HepG2 (cell line): ENCODE results near the gene MADCAM1. TPM values are rescaled to one million over a fixed set of nuclear protein-coding genes. Genes with fewer than 3 reads are reported as not detected.

Experiments
- ATRX ChIP-seq: sonication (generic); formaldehyde crosslinking; IDR thresholded peaks from 2 replicates; pipeline ENCODE4 v1.4.0; 2020; ENCODE audit warnings: missing genetic modification reagents, borderline replicate concordance
- CHCHD3 ChIP-seq: sonication (generic); formaldehyde crosslinking; IDR thresholded peaks from 2 replicates; pipeline ENCODE4 v1.8.0; 2022; ENCODE audit warnings: mild to moderate bottlenecking, missing genetic modification reagents, moderate library complexity
- FOXP1 ChIP-seq, 2 experiments: fragments of 450-650 bp in 1 of 2; IDR thresholded peaks; 2 replicates each; pipeline ENCODE4 v1.6.1; 2017 to 2018; ENCODE audit warnings: antibody characterized with exemption in 1 of 2
- MED1 ChIP-seq: sonication (generic); formaldehyde crosslinking; IDR thresholded peaks from 2 replicates; pipeline ENCODE4 v1.4.0; 2020; ENCODE audit warnings: missing genetic modification reagents
- SAP130 ChIP-seq: IDR thresholded peaks from 2 replicates; pipeline ENCODE4 v1.6.1; 2016; ENCODE audit warnings: low read depth
- TEAD3 ChIP-seq: optimal IDR thresholded peaks from 2 replicates; pipeline ENCODE3; 2016; ENCODE audit warnings: borderline replicate concordance
- ZNF225 ChIP-seq: sonication (generic); formaldehyde crosslinking; IDR thresholded peaks from 2 replicates; pipeline ENCODE4 v1.4.0; 2020; ENCODE audit warnings: mild to moderate bottlenecking, missing genetic modification reagents
- ZNF83 ChIP-seq: sonication (generic); formaldehyde crosslinking; IDR thresholded peaks from 2 replicates; pipeline ENCODE4 v1.4.0; 2020; ENCODE audit warnings: missing genetic modification reagents, mild to moderate bottlenecking, borderline replicate concordance
- polyA plus RNA-seq, 8 experiments: library from polyadenylated mRNA; depleted of rRNA in 3 of 8; stranded (reverse) in 7 of 8; unstranded in 1 of 8; fragments of >200 nt; fragmentation: Illumina TruSeq in 4 of 8; extraction: Trizol in 4 of 8; gene quantifications; 2 replicates each; pipeline versions ENCODE4 v1.2.1 to v1.2.3, GENCODE V29; 2011 to 2016; ENCODE audit warnings: low read depth in 4 of 8, missing spikeins in 1 of 8, mixed read lengths in 1 of 8; ENCODE audit not compliant: insufficient read depth in 1 of 8
- total RNA-seq, 5 experiments: library from RNA; depleted of rRNA; stranded (reverse); fragments of >200 nt; fragmentation: Illumina TruSeq; extraction: Trizol; gene quantifications; 2 replicates each; pipeline ENCODE4 v1.2.3, GENCODE V29; 2016; ENCODE audit warnings: low read depth in 1 of 5
- TF ChIP-seq, protein P1 (sequence below): IDR thresholded peaks from 2 replicates; pipeline ENCODE4 v1.6.1; 2016; ENCODE audit warnings: low read depth, control low read depth
- TF ChIP-seq, protein P2 (sequence below): sonication (generic); formaldehyde crosslinking; IDR thresholded peaks from 2 replicates; pipeline ENCODE4 v1.5.1; 2020; ENCODE audit warnings: missing genetic modification reagents, mild to moderate bottlenecking, borderline replicate concordance
- TF ChIP-seq, protein P3 (sequence below): sonication (generic); formaldehyde crosslinking; IDR thresholded peaks from 2 replicates; pipeline ENCODE4 v1.8.0; 2022; ENCODE audit warnings: missing genetic modification reagents, mild to moderate bottlenecking, moderate library complexity, borderline replicate concordance
- TF ChIP-seq, protein P4 (sequence below): sonication (generic); formaldehyde crosslinking; IDR thresholded peaks from 2 replicates; pipeline ENCODE4 v1.5.0; 2020; ENCODE audit warnings: mild to moderate bottlenecking, missing genetic modification reagents, borderline replicate concordance
- TF ChIP-seq, protein P5 (sequence below): sonication (generic); formaldehyde crosslinking; IDR thresholded peaks from 2 replicates; pipeline ENCODE4 v1.4.0; 2020; ENCODE audit warnings: mild to moderate bottlenecking, low read depth, missing genetic modification reagents

Gene MADCAM1
- total and polyA plus RNA-seq, 2 of the 13 experiments (the other 11 are each of a cell fraction or from before 2014, with no cell fraction given), result 0.29 to 0.33 TPM

DNA sequence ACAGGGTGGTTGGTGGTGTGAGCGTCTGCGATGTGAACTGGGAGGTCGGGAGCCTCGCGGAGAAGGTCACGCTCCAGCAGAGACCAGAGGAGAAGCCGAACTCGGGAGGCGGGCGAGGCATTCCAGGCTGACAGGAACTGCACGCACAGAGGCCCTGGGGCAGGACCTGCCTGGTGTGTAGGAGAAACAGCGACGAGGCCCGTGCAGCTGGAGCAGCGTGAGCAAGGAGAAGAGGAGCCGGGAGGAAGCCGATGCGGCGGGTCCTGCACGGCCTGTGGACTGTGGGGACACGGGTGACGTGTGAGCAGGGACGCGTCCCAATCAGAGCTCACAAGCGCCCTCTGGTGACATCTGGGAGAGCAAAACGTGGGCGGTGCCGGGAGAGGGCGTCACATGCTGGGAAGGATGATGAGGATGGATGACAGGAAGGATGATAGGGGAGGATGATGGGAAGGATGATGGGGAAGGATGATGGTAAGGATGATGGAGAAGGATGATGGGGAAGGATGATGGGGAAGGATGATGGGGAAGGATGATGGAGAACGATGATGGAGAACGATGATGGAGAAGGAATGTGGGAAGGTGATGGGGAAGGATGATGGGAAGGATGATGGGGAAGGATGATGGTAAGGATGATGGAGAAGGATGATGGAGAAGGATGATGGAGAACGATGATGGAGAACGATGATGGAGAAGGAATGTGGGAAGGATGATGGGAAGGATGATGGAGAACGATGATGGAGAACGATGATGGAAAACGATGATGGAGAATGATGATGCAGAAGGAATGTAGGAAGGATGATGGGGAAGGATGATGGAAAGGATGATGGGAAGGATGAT, 16.1 kb upstream of the MADCAM1 start (continued):
- TF ChIP-seq, protein P1, sequence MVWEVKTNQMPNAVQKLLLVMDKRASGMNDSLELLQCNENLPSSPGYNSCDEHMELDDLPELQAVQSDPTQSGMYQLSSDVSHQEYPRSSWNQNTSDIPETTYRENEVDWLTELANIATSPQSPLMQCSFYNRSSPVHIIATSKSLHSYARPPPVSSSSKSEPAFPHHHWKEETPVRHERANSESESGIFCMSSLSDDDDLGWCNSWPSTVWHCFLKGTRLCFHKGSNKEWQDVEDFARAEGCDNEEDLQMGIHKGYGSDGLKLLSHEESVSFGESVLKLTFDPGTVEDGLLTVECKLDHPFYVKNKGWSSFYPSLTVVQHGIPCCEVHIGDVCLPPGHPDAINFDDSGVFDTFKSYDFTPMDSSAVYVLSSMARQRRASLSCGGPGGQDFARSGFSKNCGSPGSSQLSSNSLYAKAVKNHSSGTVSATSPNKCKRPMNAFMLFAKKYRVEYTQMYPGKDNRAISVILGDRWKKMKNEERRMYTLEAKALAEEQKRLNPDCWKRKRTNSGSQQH (CRISPR knock-in tag), result no peak
- TF ChIP-seq FOXP1 (IDR thresholded peaks at IDR 0.05) (peak; percentile 29; the same call in 1 of the 2 replicates), FOXP1 (CRISPR knock-in tag; IDR thresholded peaks at IDR 0.05) (no peak), MED1 (0 out of 2 replicates have a peak, but pooled peaks have one; percentile 21), ZNF83 (CRISPR knock-in tag) (no peak), ATRX (CRISPR knock-in tag) (no peak), ZNF225 (CRISPR knock-in tag) (peak; percentile 26; the same call in 1 of the 2 replicates), CHCHD3 (CRISPR knock-in tag) (no peak), TEAD3 (CRISPR knock-in tag) (peak; percentile 33), SAP130 (CRISPR knock-in tag) (peak; percentile 37; the same call in 1 of the 2 replicates)
- TF ChIP-seq, protein P2, sequence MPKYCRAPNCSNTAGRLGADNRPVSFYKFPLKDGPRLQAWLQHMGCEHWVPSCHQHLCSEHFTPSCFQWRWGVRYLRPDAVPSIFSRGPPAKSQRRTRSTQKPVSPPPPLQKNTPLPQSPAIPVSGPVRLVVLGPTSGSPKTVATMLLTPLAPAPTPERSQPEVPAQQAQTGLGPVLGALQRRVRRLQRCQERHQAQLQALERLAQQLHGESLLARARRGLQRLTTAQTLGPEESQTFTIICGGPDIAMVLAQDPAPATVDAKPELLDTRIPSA, result no peak
- TF ChIP-seq, protein P3, sequence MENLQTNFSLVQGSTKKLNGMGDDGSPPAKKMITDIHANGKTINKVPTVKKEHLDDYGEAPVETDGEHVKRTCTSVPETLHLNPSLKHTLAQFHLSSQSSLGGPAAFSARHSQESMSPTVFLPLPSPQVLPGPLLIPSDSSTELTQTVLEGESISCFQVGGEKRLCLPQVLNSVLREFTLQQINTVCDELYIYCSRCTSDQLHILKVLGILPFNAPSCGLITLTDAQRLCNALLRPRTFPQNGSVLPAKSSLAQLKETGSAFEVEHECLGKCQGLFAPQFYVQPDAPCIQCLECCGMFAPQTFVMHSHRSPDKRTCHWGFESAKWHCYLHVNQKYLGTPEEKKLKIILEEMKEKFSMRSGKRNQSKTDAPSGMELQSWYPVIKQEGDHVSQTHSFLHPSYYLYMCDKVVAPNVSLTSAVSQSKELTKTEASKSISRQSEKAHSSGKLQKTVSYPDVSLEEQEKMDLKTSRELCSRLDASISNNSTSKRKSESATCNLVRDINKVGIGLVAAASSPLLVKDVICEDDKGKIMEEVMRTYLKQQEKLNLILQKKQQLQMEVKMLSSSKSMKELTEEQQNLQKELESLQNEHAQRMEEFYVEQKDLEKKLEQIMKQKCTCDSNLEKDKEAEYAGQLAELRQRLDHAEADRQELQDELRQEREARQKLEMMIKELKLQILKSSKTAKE (CRISPR knock-in tag), result peak; percentile 40; the same call in 1 of the 2 replicates
- TF ChIP-seq, protein P4, sequence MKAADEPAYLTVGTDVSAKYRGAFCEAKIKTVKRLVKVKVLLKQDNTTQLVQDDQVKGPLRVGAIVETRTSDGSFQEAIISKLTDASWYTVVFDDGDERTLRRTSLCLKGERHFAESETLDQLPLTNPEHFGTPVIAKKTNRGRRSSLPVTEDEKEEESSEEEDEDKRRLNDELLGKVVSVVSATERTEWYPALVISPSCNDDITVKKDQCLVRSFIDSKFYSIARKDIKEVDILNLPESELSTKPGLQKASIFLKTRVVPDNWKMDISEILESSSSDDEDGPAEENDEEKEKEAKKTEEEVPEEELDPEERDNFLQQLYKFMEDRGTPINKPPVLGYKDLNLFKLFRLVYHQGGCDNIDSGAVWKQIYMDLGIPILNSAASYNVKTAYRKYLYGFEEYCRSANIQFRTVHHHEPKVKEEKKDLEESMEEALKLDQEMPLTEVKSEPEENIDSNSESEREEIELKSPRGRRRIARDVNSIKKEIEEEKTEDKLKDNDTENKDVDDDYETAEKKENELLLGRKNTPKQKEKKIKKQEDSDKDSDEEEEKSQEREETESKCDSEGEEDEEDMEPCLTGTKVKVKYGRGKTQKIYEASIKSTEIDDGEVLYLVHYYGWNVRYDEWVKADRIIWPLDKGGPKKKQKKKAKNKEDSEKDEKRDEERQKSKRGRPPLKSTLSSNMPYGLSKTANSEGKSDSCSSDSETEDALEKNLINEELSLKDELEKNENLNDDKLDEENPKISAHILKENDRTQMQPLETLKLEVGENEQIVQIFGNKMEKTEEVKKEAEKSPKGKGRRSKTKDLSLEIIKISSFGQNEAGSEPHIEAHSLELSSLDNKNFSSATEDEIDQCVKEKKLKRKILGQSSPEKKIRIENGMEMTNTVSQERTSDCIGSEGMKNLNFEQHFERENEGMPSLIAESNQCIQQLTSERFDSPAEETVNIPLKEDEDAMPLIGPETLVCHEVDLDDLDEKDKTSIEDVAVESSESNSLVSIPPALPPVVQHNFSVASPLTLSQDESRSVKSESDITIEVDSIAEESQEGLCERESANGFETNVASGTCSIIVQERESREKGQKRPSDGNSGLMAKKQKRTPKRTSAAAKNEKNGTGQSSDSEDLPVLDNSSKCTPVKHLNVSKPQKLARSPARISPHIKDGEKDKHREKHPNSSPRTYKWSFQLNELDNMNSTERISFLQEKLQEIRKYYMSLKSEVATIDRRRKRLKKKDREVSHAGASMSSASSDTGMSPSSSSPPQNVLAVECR, result peak; percentile 14; the same call in 1 of the 2 replicates
- TF ChIP-seq, protein P5, sequence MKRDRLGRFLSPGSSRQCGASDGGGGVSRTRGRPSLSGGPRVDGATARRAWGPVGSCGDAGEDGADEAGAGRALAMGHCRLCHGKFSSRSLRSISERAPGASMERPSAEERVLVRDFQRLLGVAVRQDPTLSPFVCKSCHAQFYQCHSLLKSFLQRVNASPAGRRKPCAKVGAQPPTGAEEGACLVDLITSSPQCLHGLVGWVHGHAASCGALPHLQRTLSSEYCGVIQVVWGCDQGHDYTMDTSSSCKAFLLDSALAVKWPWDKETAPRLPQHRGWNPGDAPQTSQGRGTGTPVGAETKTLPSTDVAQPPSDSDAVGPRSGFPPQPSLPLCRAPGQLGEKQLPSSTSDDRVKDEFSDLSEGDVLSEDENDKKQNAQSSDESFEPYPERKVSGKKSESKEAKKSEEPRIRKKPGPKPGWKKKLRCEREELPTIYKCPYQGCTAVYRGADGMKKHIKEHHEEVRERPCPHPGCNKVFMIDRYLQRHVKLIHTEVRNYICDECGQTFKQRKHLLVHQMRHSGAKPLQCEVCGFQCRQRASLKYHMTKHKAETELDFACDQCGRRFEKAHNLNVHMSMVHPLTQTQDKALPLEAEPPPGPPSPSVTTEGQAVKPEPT (CRISPR knock-in tag), result no peak
